CD4-positive, alpha-beta T cell treated with Interleukin-21 for 1 hour (primary cell): ENCODE data around the gene MELTF.
A peak's percentile ranks its signal among the peaks of the same experiment; 100 is the strongest.
"Not testable (repeated sequence)": the region's sequence is repeated elsewhere in the genome, so short reads cannot be mapped to it uniquely, and the experiment has no call there.

Experiments used
- DNase-seq: peaks from one replicate; pipeline ENCODE4 v3.0.0-alpha.2; 2020

MELTF gene

DNA sequence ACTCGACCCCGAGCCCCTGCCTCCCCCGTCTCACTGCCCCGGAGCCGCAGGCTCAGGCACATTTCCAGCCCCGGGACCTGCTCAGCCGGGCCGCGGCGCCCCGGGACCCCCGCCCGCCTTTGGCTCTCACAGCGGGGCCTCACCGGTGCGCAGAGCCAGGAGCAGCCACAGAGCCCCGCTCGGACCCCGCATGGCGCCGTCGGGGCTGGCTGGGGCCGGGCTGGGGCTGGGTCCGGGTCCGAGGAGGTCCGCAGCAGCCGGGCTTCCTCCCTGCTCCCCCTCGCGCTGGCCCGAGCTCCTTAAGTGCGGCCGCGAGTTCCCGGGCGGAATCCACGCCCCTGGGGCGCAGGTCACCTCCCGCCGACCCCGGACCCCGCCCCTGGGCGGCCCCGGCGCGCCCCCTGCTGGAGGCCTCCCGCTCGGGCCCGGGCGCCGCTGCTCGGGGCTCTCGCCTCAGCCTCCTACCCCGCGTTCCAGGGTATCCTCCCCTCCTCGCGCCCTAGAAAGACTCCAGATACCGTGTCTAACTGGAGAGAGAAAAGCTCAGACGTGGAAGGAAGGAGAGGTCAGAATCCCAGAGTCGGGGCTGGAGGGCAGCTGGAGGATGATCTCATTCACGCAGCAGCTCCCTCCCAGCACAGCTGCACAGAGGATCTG is at the start of gene MELTF:
Gene MELTF, minus strand, starts transcription at position 307 of the 657 bp plus-strand sequence. Its CDS starts 115 bp downstream, at position 192.
- DNase-seq: peak; percentile 70

DNA sequence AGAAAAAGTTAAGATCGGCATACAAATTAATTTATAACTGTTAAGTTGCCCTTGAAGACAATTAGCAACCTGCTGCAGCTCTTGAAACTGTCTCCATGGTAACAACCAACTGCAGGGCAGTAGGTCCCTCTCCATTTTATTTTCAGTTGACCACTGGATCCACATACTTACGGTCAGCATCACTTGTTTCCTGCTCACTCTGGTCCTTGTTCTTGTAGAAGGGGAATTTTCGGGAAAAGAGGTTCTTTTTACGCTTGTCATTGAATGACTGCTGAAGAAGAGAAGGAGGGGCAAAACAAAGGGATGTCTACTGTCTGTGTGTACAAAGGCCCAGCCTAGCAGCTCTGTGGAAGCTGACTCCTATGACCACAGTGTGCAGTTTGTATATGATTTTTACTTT is 46.8 kb upstream of the MELTF start:
- no peak for DNase-seq

DNA sequence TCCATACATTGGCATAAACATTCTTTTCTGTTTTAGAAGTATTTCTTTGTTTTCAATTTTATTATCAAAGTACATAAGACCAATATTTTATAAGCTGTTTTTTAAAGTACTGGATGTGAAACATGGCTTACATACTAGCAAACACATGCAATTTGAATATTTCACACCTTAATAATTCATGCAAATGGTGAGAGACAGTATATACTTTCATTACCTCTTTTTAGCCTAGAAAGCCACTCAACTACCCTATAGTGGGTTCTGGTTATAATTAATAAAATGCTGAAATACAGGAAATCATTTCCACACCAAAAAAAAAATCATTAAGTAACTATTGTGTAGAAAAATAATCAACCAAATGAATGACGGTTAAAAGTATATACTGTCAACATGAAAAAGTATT is 38.5 kb upstream of the MELTF start:
- DNase-seq: no peak

DNA sequence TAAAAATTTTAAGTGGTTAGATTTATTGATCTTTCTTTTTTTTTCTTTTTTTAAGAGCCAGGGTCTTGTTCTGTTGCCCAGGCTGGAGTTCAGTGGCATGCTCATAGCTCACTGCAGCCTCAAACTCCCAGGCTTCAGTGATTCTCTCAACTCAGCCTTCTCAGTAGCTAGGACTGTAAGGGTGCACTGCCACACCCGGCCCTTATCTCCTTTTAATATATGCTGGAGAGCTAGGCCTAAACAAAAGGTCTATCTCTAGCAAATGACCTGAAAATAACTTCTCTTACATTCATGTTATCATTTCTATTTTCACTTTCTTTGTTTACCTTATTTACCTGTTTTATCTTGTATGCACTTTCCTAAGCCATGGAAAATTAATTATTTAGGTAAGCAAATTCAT is 35.2 kb upstream of the MELTF start:
- no peak for DNase-seq

DNA sequence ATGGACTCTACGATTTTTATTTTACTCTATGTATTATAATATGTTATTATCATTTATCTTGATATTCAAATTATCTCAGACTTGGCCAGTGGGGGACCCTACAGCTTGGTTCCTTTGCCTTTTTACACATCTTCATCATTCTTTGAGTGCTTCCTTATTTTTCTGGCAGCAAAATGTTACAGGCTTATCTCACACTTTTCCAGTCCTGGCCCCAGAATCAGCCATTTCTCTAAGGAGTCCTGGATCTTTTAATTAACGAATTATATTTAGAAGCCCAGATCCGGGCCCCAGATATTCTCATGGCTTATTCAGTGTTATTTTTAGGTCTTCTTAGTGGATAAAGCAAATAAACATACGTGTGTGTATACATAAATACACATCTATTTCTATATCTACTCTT is 32.8 kb upstream of the MELTF start:
- no peak for DNase-seq

DNA sequence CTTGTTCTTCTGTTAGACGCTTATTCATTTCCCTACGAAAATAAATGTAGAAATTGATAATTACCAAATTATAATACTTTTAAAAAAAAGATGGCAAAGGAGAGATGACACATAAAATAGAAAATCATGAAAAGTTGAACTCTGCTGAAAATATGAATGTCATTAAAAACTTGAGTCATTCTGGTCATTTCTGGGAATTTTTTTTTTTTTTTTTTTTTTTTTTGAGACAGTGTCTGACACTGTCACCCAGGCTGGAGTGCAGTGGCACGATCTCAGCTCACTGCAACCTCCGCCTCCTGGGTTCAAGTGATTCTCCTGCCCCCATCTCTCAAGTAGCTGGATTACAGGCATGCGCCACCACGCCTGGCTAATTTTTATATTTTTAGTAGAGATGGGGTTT is 22.0 kb upstream of the MELTF start:
- not testable (repeated sequence) for DNase-seq

DNA sequence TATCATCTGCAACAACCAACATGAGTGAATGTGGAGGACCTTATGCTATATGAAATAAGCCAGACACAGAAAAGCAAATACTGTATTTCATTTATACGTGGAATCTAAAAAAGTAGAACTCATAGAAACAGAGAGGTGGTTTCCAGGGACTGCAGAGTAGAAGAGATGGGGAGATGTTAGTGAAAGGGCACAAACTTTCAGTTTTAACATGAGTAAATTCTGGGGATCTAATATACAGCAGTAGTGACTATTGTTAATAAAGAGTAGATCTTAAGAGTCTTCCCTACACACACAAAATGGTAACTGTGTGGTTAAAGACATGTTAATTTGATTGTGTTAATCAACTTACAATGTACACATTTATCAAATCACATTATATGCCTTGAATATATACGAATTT is 20.9 kb upstream of the MELTF start:
- DNase-seq: no peak

DNA sequence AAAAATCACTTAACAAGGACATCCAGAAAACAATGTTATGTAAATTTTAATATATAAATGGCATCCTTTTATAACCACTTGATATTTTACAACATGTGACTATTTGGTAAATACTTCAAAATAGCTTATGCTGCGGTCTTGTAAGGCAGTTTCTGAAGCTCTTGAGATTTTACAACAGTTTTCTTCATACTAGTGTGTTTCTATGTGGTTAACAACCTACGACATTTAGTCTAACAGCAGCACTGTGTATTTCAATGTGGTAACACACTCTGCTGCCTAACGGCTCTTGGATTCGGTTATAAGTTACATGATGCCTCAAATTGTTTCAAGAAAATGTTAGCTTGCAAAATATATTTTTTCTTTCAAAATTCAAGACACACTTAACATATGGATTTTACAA is 12.9 kb upstream of the MELTF start:
- DNase-seq: no peak

DNA sequence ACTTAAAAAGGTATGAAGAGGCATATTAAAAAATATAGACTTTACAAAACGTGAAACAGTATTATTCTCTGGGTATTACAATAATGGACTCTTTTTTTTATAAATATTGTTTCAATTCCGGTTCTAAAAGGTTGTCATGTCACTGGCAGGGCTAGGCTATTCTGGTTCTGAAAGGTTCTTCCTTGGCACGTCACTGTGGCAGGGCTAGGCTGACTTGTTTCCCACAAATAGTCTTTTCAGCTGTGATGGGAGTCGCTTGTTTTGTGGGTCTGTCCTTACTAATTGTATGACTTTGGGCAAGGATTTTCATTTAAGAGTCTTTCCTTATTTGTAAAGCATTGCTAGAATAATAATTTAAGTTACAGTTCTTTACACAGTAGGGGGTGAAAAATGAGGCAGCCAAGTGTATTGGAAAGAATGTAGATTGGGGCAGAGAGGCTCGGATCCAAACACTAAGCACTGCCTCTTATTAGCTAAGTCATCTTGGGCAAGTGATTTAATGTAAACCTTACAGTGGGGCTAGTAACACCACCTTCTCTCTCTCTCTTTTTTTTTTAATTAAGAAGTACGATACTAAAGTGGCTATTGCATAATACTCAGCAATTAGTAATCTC is 12.4 kb upstream of the MELTF start:
- no peak for DNase-seq

DNA sequence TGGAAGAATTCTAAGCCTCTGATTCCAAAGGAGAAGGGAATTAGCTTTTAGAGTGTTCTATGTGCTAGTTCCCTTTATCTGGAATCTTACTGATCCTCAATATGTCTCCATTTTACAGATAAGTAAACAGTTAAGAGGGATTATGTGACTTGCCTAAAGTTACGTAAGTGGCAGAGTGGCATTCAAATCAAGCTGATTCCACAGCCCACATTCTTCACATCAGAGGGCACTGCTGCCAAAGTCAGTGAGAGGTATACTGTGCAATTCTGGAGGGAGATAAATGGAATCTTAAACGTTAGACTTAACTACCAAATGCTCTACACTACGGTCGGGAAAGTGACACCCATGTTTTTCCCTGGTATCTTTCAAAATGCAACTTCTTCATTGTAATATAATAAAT is 11.0 kb upstream of the MELTF start:
- no peak for DNase-seq

DNA sequence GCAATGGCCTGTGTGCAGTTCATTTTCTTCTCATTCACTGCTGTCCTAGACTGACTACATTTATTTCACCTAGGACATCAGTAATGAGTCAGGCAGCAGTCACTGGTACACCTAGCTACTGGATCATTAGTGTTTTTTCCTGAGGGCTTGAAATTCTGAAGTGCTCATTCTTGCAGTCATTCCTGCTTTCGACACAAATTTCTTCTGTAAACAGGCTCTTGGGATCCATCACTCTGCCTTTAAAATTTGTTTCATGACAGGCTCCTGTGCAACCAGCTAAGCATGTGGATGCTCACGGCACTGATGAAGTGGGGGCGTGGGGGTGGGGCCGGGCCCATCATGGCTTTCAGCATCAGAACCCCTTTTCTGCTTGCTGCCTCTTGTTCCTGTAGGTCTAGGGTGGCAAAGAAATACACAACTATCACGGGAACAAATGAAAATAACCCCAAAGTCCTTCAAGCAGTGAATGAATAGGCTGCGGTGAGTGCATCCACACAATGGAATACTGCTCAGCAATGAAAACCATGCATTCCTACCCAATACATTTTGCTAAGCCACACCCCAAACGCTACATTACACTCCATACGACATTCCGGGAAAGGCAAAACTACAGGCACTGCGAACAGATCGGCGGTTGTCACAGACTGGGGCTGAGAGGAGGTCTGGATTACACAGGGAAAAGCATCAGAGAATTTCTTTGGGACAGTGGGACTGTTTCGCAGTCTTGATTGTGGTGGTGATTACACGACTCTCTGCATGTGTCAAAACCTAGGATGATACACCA is 9.3 kb upstream of the MELTF start:
- no peak for DNase-seq

DNA sequence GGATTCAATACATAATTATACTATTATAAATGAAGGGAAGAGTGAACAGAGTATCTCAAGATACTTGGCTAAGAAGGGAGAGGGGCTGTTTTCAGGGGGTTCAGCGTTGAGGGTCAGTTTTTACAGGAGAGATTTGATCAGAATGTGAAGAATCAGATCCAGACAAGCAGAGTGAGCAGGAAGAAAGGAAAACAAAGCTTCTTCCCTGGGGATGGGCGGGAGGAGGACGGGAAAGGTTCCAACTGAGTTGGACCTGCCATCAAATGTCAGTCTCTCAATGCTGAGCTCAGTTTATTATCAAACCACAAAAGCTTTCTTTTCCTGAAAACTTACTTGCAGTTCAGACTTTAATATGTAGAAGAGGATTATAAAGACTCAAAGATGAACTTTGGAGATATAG is 6.0 kb upstream of the MELTF start:
- no peak for DNase-seq

DNA sequence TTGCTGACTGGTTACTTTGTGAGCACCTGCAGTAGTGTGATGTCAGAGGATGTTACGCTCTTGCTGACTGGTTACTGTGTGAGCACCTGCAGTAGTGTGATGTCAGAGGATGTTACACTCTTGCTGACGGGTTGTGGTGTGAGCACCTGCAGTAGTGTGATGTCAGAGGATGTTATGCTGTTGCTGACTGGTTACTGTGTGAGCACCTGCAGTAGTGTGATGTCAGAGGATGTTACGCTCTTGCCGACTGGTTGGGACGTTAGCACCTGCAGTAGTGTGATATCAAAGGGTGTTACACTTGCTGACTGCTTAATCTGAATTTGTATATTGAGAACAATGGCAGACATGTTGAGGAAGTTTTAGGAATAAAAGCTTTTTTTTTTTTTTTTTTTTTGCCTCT is 5.2 kb upstream of the MELTF start:
- DNase-seq: not testable (repeated sequence)

DNA sequence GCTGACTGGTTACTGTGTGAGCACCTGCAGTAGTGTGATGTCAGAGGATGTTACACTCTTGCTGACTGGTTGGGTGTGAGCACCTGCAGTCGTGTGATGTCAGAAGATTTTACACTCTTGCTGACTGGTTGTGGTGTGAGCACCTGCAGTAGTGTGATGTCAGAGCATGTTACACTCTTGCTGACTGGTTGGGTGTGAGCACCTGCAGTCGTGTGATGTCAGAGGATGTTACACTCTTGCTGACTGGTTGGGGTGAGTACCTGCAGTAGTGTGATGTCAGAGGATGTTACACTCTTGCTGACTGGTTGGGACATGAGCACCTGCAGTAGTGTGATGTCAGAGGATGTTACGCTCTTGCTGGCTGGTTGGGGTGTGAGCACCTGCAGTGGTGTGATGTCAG is 4.1 kb upstream of the MELTF start:
- not testable (repeated sequence) for DNase-seq

DNA sequence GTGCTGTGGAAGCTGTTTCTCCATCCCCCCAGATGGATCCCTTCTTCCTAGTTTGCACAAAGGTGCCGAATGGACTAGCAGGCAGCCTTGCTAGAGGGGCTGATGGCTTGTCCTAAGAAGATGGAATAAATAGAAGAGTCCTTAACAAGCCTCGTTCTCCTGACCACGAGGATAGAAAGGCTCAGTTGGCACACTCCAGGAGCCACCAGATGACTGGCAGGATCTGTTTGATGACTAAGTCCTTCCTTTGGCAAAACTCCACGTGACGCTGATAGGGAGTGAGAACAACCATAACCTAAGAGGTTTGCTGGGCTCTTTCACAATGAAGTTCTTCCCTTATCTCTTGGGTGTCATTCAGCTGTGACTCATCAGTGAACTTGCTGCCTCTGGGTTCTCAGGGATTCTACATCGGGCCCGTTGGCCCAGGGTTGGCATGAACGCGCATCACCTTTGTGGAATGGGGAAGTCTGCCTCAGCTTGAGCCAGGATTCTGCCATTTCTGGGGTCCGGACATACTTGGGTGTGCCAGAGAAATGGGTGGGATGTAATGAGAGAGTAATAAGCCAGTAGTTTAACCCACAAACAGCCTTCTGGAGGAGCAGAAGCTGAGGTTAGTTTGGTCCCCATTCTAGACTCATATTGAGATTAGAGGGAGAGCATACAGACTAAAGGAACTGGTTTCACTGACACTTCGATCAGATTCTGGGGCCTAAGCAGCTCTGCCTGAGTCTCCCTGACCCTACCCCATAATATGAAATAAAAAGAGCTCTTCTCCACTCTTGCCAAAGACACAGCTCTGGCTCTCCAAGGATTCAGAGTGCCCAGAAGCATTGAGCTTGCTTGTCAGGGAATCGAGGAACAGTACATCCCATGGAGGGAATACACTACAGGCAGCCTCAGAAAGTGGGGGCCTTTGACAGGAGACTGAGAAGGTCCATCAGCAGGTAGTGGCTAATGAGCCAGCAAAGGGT is 2.0 kb upstream of the MELTF start:
- peak; percentile 11 for DNase-seq

DNA sequence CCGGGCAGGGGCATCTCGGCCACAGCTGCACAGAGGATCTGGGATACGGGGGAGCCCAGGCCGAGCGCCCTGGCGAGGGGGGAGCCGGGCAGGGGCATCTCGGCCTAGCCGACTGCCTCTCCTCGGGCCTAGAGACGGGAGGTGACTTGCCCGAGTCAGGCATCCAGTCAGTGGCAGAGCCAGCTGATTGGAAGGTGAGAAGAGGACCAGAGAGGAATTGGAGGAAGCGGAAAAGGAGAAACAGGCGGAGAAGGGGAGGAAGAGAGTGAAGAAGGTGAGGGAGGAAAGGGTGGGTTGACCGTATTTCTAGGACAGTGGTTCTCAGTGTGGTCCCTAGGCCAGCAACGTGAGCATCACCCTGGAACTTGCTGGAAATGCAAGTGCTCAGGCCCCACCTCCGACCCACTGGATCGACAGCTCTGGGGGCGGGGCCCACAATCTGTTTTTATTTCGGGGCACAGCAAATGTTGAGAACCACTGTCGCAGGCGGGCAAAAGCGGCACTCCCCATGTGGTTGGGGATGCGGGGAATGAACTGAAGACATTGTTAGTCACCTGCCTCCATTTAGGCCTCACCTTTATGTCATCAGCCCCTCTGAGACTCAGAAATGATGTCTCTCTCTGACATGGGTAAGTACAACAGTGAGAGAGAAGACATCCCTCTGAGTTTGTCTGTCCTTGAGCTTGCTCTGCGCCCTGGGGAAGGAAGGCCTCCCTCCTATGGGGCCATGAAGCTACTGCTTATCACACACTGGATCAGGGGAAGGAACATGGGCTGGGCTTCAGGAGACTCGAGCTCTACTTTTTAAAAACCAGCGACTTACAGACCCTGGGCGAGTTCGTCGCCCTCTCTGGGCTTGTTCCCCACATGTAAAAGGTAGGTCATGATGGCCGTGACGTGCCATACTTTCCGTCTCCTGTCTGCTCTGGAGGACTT is 1.0 kb upstream of the MELTF start:
- no peak for DNase-seq

DNA sequence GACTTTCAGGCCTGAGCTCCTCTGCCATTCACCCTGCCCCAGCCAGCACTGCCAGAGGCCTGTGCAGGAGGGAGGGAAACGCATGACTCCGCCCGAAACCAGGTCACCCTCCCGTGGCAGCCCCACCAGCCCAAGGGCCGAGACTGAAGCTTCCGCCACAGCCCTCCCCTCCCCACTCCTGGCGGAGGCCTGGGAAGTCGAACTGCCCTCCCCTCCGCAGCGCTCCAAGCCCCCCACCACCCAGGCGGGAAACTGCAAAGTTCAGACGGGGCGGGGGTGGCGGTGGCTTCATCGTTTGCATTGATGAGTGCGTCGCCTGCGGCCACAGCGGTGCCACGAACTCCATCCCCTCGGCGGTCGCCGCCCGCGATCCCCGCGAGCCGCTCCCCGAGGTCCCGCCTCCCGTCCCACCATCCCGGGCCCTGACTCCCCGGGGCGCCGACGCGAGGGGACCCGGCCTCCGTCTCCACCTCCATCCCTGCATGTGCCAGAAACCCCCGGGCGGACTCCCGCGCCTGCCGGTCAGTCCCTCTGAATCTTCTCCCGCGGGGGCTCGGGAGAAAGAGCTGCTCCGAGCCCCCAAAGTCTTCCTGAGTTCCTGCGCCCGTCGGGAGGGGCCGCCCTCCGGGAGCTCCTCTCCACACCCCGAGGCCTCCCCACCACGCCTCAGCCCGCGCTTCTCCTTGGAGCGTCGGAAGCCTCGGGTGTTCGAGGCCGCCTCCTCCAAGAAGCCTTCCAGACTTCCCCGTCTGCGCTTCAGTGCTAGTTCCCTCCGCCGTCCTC is 698 bp downstream of the MELTF start:
- DNase-seq: peak; percentile 6

DNA sequence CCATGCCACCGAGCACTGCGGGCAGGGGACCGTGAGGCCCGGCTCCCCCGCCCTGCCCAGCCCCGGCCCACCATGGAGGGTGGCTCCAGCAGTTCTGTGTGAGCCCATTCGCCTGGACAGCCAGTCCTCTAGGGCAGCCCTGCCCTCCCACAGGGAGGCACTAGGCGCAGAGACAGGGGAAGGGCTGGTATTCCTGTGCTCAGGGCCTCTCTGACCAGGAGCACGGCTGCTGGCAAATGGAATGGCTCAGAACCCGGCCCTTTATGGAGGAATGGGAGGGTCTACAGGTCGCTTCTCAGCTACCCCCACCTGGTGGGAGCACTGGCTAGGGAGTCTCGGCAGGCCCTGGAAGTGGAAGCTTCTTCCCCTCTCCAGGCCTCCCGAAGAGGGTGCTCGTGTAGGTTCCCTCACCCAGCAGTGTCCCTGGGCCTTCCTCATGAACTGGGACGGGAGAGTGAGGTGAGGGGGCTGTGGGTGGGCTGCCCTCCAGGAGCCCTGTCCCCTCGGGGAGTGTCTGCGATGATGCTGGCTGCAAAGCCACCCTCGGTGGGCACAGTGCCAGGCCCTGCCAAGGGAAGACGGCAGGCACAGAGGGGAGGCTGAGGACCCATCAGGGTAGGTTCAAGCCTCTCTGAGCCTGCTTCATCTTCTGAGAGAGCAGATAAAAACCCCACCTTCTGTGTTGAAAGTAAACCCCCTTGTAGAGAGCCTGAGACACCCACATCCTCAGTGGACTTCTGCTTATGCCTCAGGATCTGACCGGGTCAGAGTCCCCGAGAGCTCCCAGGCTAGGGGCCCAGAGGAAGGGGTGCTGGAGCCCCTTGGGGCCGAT is 1.5 kb downstream of the MELTF start:
- DNase-seq: no peak

DNA sequence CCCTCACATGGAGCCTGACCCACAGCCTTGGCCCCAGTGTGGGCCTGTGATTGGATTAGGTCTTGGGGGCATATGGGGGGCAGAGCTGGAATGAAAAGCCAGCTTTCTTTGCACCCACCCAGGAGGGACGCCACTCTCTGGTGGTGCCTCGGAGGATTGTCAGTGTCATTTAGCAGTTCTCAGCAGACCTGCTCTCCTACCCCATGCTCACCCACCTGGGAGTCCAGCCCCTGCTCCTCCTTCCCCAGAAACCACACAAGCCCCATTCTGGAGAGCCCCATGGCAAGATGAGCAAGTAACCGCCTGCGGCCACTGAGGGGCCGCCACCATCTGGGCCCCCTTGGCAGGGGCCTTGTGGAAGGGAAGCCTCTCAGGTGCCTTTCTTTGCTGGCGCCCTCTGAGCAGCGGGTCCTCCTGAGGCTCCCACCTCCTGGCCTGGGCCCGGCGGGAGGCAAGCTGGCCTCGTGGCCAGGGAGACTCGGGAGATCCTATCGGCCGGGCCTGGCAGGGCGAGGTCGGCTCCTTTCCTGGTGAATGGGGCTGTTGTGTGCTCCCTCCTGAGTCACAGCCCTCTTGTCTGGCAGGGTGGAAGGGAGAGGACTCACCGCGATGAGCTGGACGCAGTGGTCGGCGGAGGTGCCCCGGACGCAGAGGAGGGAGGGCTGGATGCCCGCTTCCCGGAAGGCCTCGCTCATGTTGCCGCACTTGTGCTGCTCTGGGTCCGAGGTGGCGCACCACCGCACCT is 2.3 kb downstream of the MELTF start:
- no peak for DNase-seq
